ENCODE results near the gene CDKN2C. TPM values are rescaled to one million over a fixed set of nuclear protein-coding genes. Genes with fewer than 3 reads are reported as not detected.

CDKN2C gene
- total and polyA plus RNA-seq, 10 of the 15 experiments (the other 5 are each of a cell fraction or from before 2014, with no cell fraction given) = 3.3 to 11.7 (median 6.0) TPM

DNA sequence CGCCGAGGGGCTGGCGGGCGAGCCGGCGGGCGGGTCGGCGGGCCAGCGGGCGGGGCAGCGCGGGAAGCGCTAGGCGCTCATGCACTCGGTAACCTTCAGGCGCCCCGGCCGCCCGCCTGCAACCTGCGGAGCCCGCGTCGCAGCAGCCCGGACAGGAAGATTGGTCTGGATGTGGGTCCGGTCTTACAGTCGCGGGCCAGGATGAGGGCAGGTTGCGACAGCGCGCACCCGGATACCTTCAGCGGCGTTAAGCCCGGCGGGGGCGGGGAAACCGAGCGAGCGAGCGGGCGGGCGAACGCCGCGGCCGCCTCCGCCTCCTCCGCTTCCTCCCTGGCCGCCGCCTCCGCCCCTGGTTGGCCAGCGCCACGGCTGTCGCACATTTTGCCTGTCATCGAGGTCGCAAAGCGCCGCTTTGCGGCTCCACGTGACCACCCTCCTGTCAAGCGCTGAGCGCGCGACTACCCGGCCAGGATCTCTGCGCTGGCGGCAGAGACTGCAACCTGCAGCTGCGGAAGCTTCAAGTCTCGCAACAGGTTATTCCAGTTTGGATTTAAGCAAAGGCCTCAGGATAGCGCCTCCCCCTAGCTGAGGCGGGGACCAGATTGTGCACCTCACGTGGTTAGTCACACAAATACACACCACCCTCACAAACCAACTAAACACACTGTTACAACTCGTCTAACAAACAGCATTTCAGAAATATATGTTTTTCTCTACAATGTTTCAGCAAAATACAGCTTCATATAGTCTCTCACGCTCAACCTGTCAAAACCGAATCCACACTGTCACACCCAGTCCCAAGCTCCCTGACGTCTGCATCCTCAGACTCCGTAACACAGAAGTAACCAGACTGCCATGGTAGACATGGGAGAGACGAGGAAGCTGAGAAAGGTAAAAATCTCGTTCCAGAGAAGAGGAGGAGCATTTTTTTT is 9.9 kb upstream of the CDKN2C start, which contains the start of gene FAF1 (continued):
- TF ChIP-seq, protein P1, sequence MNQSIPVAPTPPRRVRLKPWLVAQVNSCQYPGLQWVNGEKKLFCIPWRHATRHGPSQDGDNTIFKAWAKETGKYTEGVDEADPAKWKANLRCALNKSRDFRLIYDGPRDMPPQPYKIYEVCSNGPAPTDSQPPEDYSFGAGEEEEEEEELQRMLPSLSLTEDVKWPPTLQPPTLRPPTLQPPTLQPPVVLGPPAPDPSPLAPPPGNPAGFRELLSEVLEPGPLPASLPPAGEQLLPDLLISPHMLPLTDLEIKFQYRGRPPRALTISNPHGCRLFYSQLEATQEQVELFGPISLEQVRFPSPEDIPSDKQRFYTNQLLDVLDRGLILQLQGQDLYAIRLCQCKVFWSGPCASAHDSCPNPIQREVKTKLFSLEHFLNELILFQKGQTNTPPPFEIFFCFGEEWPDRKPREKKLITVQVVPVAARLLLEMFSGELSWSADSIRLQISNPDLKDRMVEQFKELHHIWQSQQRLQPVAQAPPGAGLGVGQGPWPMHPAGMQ (IDR thresholded peaks at IDR 0.05; ENCODE audit: borderline replicate concordance) = no peak
- no peak for TF ChIP-seq ETV6 (conservative IDR thresholded peaks at IDR 0.05 in 1 of 2, IDR thresholded peaks at IDR 0.05 in 1 of 2; ENCODE audit: borderline replicate concordance in 1 of 2, low read depth in 1 of 2)
- TF ChIP-seq, protein P2, sequence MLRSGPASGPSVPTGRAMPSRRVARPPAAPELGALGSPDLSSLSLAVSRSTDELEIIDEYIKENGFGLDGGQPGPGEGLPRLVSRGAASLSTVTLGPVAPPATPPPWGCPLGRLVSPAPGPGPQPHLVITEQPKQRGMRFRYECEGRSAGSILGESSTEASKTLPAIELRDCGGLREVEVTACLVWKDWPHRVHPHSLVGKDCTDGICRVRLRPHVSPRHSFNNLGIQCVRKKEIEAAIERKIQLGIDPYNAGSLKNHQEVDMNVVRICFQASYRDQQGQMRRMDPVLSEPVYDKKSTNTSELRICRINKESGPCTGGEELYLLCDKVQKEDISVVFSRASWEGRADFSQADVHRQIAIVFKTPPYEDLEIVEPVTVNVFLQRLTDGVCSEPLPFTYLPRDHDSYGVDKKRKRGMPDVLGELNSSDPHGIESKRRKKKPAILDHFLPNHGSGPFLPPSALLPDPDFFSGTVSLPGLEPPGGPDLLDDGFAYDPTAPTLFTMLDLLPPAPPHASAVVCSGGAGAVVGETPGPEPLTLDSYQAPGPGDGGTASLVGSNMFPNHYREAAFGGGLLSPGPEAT (IDR thresholded peaks at IDR 0.05; ENCODE audit: low read depth) = peak; percentile 84
- TF ChIP-seq, protein P3, sequence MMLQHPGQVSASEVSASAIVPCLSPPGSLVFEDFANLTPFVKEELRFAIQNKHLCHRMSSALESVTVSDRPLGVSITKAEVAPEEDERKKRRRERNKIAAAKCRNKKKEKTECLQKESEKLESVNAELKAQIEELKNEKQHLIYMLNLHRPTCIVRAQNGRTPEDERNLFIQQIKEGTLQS (IDR thresholded peaks at IDR 0.05; ENCODE audit: borderline replicate concordance, extremely low read depth, low read depth, low read length) = peak; percentile 100
- TF ChIP-seq, protein P4, sequence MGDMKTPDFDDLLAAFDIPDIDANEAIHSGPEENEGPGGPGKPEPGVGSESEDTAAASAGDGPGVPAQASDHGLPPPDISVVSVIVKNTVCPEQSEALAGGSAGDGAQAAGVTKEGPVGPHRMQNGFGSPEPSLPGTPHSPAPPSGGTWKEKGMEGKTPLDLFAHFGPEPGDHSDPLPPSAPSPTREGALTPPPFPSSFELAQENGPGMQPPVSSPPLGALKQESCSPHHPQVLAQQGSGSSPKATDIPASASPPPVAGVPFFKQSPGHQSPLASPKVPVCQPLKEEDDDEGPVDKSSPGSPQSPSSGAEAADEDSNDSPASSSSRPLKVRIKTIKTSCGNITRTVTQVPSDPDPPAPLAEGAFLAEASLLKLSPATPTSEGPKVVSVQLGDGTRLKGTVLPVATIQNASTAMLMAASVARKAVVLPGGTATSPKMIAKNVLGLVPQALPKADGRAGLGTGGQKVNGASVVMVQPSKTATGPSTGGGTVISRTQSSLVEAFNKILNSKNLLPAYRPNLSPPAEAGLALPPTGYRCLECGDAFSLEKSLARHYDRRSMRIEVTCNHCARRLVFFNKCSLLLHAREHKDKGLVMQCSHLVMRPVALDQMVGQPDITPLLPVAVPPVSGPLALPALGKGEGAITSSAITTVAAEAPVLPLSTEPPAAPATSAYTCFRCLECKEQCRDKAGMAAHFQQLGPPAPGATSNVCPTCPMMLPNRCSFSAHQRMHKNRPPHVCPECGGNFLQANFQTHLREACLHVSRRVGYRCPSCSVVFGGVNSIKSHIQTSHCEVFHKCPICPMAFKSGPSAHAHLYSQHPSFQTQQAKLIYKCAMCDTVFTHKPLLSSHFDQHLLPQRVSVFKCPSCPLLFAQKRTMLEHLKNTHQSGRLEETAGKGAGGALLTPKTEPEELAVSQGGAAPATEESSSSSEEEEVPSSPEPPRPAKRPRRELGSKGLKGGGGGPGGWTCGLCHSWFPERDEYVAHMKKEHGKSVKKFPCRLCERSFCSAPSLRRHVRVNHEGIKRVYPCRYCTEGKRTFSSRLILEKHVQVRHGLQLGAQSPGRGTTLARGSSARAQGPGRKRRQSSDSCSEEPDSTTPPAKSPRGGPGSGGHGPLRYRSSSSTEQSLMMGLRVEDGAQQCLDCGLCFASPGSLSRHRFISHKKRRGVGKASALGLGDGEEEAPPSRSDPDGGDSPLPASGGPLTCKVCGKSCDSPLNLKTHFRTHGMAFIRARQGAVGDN (IDR thresholded peaks at IDR 0.05) = peak; percentile 49; the same call in 1 of the 2 replicates
- TF ChIP-seq, protein P5, sequence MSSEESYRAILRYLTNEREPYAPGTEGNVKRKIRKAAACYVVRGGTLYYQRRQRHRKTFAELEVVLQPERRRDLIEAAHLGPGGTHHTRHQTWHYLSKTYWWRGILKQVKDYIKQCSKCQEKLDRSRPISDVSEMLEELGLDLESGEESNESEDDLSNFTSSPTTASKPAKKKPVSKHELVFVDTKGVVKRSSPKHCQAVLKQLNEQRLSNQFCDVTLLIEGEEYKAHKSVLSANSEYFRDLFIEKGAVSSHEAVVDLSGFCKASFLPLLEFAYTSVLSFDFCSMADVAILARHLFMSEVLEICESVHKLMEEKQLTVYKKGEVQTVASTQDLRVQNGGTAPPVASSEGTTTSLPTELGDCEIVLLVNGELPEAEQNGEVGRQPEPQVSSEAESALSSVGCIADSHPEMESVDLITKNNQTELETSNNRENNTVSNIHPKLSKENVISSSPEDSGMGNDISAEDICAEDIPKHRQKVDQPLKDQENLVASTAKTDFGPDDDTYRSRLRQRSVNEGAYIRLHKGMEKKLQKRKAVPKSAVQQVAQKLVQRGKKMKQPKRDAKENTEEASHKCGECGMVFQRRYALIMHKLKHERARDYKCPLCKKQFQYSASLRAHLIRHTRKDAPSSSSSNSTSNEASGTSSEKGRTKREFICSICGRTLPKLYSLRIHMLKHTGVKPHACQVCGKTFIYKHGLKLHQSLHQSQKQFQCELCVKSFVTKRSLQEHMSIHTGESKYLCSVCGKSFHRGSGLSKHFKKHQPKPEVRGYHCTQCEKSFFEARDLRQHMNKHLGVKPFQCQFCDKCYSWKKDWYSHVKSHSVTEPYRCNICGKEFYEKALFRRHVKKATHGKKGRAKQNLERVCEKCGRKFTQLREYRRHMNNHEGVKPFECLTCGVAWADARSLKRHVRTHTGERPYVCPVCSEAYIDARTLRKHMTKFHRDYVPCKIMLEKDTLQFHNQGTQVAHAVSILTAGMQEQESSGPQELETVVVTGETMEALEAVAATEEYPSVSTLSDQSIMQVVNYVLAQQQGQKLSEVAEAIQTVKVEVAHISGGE (CRISPR knock-in tag; IDR thresholded peaks at IDR 0.05) = no peak
- TF ChIP-seq, protein P6, sequence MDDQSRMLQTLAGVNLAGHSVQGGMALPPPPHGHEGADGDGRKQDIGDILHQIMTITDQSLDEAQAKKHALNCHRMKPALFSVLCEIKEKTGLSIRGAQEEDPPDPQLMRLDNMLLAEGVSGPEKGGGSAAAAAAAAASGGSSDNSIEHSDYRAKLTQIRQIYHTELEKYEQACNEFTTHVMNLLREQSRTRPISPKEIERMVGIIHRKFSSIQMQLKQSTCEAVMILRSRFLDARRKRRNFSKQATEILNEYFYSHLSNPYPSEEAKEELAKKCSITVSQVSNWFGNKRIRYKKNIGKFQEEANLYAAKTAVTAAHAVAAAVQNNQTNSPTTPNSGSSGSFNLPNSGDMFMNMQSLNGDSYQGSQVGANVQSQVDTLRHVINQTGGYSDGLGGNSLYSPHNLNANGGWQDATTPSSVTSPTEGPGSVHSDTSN (IDR thresholded peaks at IDR 0.05; ENCODE audit: insufficient replicate concordance, low read depth, low read length) = peak; percentile 43
- peak; percentile 78 for TF ChIP-seq ZNF207 (IDR thresholded peaks at IDR 0.05; ENCODE audit: borderline replicate concordance)
- TF ChIP-seq POLR2AphosphoS2 (IDR thresholded peaks at IDR 0.05; ENCODE audit: low read depth, low read length) = peak; percentile 78; the same call in 1 of the 2 replicates
- no peak for TF ChIP-seq MEF2B (IDR thresholded peaks at IDR 0.05; ENCODE audit: partially characterized antibody, poor library complexity, severe bottlenecking)
- TF ChIP-seq IKZF2 (IDR thresholded peaks at IDR 0.05) = peak in 1 of 2 experiments; percentile 30; a peak in 1 of 4 replicates
